Measurements from ENCODE around the gene GREM1. TPM values are rescaled to one million over a fixed set of nuclear protein-coding genes. Genes with fewer than 3 reads are reported as not detected.
A peak's percentile ranks its signal among the peaks of the same experiment; 100 is the strongest.

GREM1 gene
- total and polyA plus RNA-seq, 3 donors from 2014 or later, result 1.4 to 1.8 (median 1.6) TPM

- H3K4me3 ChIP-seq, result no peak overlapping the region
- no peaks in the 10 kb centered on the region for H3K36me3 ChIP-seq (ENCODE audit: low read depth, missing control alignments)
- no peaks in the 10 kb centered on the region for H3K27me3 ChIP-seq
- no peak for TF ChIP-seq CTCF (IDR thresholded peaks at IDR 0.05)
- TF ChIP-seq POLR2A (IDR thresholded peaks at IDR 0.05), result no peak
- no peaks in the 10 kb centered on the region for H3K4me1 ChIP-seq
- WGBS, 2 donors, result 86 to 87% methylated on average over 9 of the region's 9 CpGs
- H3K9me3 ChIP-seq, result no peaks in the 10 kb centered on the region
- intact Hi-C loops (cut with DNase I; ENCODE audit: low total_unique reads), result no loop called here
- no peak for DNase-seq
- no peak overlapping the region for H3K27ac ChIP-seq
Observed at GRCh38 chr15:32709295-32710033, 8.3 kb upstream of the GREM1 start.

GRCh38 chr15:32715276-32715675 is 2.5 kb upstream of the GREM1 start:
- no peaks in the 10 kb centered on the region for H3K27me3 ChIP-seq
- intact Hi-C loops (cut with DNase I; ENCODE audit: low total_unique reads), result no loop called here
- no peak for DNase-seq
- H3K9me3 ChIP-seq, result no peaks in the 10 kb centered on the region
- no peak overlapping the region for H3K27ac ChIP-seq
- H3K36me3 ChIP-seq (ENCODE audit: low read depth, missing control alignments), result no peaks in the 10 kb centered on the region
- TF ChIP-seq POLR2A (IDR thresholded peaks at IDR 0.05), result no peak
- no peak for TF ChIP-seq CTCF (IDR thresholded peaks at IDR 0.05)
- H3K4me3 ChIP-seq, result no peak overlapping the region
- 78 to 86% methylated on average over 4 of the region's 4 CpGs for WGBS, 2 donors
- H3K4me1 ChIP-seq, result peaks cover 10% of the 10 kb centered on the region

- intact Hi-C loops (cut with DNase I; ENCODE audit: low total_unique reads), result no loop called here
- no peak for TF ChIP-seq CTCF (IDR thresholded peaks at IDR 0.05)
- TF ChIP-seq POLR2A (IDR thresholded peaks at IDR 0.05), result no peak
- Histone ChIP-seq H3K9me3 (no peaks in the 10 kb centered on the region), H3K27me3 (no peaks in the 10 kb centered on the region), H3K4me1 (peaks cover 10% of the 10 kb centered on the region), H3K4me3 (peak overlapping the region in 1 of 2 donors; percentile 54), H3K36me3 (ENCODE audit: low read depth, missing control alignments) (no peaks in the 10 kb centered on the region), H3K27ac (no peak overlapping the region)
- no peak for DNase-seq
- WGBS, 2 donors, result 21 to 24% methylated on average over 13 of the region's 13 CpGs
Observed at GRCh38 chr15:32716216-32716914, 1.4 kb upstream of the GREM1 start.

GRCh38 chr15:32716915-32717425 is 834 bp upstream of the GREM1 start:
- DNase-seq, result no peak
- 9% methylated on average over 21 of the region's 21 CpGs for WGBS, 2 donors
- intact Hi-C loops (cut with DNase I; ENCODE audit: low total_unique reads), result no loop called here
- Histone ChIP-seq H3K4me3 (peak overlapping the region; percentile 36 to 54), H3K27ac (no peak overlapping the region), H3K4me1 (peaks cover 10% of the 10 kb centered on the region), H3K27me3 (no peaks in the 10 kb centered on the region), H3K36me3 (ENCODE audit: low read depth, missing control alignments) (no peaks in the 10 kb centered on the region), H3K9me3 (no peaks in the 10 kb centered on the region)
- TF ChIP-seq POLR2A (IDR thresholded peaks at IDR 0.05) (no peak), CTCF (IDR thresholded peaks at IDR 0.05) (no peak)
